Urinary bladder (tissue), 4 donors: ENCODE results near the gene EMILIN3. TPM values are rescaled to one million over a fixed set of nuclear protein-coding genes. Genes with fewer than 3 reads are reported as not detected.
A peak's percentile ranks its signal among the peaks of the same experiment; 100 is the strongest.

Experiments used
- DNase-seq: peaks from one replicate; pipeline ENCODE4 v3.0.0-alpha.2; 2015; ENCODE audit errors: extremely low spot score
- H3K27ac ChIP-seq: one replicate; pipeline ENCODE4 v1.5.1; 2013; ENCODE audit warnings: low read depth, mild to moderate bottlenecking, moderate library complexity
- H3K36me3 ChIP-seq: one replicate; pipeline ENCODE4 v1.6.1; 2013; ENCODE audit warnings: mild to moderate bottlenecking, moderate library complexity; ENCODE audit not compliant: insufficient read depth
- H3K4me1 ChIP-seq: one replicate; pipeline ENCODE4 v1.6.1; 2013; ENCODE audit warnings: mild to moderate bottlenecking, moderate library complexity; ENCODE audit not compliant: insufficient read depth
- H3K4me3 ChIP-seq: one replicate; pipeline ENCODE4 v1.5.1; 2013; ENCODE audit warnings: low read depth, low read length
- WGBS: extraction: QIAGEN DNeasy Blood & Tissue Kit; methylation state at CpG from one replicate; pipeline ENCODE4 v1.1.7; 2013; 5-methylcytosine and 5-hydroxymethylcytosine counted together
- polyA plus RNA-seq: library from polyadenylated mRNA; stranded (reverse); fragments of 200-250 nt; gene quantifications from one replicate; pipeline ENCODE4 v1.2.3, GENCODE V29; 2013
- total RNA-seq: library from RNA; depleted of rRNA; stranded (reverse); fragments of >200 nt; gene quantifications from one replicate; pipeline ENCODE4 v1.2.3, GENCODE V29; 2014
- donor health status: healthy with polysubstance abuse.
- donor health status: healthy.

Gene EMILIN3
- total and polyA plus RNA-seq, 2 donors, result 2.1 to 4.1 TPM

GRCh38 chr20:41342474-41343464 is 23.8 kb downstream of the EMILIN3 start:
- 96% methylated on average over 9 of the region's 9 CpGs for WGBS

DNA sequence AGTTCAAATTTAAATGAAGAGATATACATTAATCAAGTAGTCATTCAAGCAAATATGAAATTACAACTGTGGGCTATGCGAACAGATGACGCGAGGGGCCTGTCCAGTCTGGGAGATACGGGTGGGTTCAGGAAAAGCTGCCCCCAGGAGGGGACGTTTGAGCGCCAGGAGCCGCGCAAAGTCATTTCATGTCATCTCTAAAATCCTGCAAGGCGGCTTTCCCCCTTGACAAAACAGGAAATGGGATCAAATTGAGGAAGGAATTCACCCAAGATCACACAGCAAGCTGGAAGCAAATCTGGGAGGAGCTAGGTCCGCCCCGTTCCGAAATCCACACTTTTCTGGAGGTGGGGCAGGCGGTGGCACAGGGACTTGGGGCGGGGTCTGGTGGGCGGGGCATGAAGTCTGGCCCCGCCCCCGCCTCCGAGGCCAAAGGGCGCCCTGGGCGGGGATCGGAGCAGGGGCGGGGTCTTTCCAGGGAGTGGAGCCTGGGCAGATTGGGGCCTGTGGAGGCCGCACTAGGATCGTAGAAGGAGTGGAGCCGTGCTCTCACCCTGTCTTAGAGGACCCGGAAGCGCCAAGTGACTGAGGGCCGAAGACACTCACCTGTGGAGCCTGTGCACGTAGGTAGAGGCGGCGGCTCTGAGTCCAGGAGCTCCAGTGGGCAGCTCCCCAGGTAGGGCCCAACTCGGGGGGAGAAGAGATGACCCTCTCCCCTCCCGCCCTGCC is 26.1 kb downstream of the EMILIN3 start, which contains the start of gene LPIN3:
Gene LPIN3, plus strand, starts transcription at position 495 of the 729 bp plus-strand sequence. CDS start 4,983 bp downstream, outside the sequence.
- peaks cover 1% of the 10 kb centered on the region for H3K4me1 ChIP-seq
- WGBS, result 15% methylated on average over 33 of the region's 33 CpGs

More at GRCh38 chr20:41342474-41343464, 23.8 kb downstream of the EMILIN3 start:
- no peaks in the 10 kb centered on the region for H3K36me3 ChIP-seq
- peaks cover 1% of the 10 kb centered on the region for H3K4me1 ChIP-seq
- no peak overlapping the region for H3K4me3 ChIP-seq
- DNase-seq, result no peak
- H3K27ac ChIP-seq, result no peak overlapping the region

DNA sequence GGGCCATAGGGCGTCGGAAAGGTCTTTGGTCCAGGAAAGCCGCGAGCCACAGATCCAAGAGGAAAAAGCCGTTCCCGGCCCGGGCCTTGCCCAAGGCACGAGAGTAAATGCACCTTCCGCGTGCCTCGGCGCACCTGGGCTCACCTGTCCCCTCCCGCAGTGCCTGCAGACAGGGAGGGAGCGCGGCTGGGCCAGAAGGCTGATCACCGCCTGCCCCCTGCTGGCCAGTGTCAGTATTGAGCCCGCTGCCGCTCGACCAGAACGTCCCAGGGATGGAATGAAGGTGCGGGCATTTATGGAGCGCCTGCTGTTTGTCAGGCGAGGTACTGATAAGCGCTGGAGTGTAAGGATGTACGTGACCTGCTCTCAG is 26.7 kb downstream of the EMILIN3 start:
- H3K4me1 ChIP-seq, result peaks cover 1% of the 10 kb centered on the region
- peak overlapping the region; percentile 43 for H3K27ac ChIP-seq
- WGBS, result 8% methylated on average over 25 of the region's 25 CpGs
- peak; percentile 60 for DNase-seq
- H3K36me3 ChIP-seq, result no peaks in the 10 kb centered on the region
- H3K4me3 ChIP-seq, result no peak overlapping the region

More for the DNA sequence above, 26.1 kb downstream of the EMILIN3 start, which contains the start of gene LPIN3:
- no peaks in the 10 kb centered on the region for H3K36me3 ChIP-seq
- peak within 1 kb of the TSS; percentile 51 for H3K27ac ChIP-seq
- H3K4me3 ChIP-seq, result peak within 1 kb of the TSS; percentile 28
- DNase-seq, result peak; percentile 67

DNA sequence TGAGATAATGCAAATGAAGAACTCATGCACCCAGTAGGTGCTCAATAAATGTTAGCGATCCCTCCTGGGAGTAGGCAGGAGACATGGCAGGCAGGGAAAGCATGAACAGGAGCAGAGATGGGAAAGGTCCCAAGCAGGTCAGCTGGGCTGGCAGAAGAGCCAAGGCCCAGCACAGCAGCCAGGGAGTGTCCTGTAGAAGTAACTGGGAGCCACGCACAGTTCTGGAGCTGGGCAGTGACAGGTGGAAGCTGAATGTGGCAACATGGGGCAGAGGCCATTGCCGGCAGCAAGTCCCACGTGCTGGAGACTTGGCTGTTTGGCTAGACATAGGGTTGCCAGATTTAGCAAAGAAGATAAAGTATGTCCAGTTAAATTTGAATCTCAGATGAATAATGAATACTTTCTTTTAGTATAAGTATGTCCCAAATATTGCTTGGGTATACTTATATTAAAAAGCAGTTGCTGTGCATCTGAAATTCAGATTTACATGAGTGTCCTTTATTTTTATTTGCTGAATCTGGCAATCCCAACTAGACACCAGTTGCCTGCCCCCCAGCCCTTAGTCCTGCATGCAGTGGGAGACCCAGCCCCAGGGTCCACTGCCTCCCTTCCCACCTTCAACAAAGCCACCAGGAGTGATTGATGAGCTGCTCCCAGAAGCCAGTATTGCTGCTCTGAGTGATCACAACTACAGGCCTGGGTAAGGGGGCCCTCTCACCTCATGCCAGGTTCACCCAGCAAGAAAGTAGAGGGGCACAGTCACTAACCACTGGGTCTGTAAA is 29.7 kb downstream of the EMILIN3 start:
- no peaks in the 10 kb centered on the region for H3K36me3 ChIP-seq
- no peak for DNase-seq
- 94% methylated on average over 4 of the region's 4 CpGs for WGBS

GRCh38 chr20:41335591-41335990 is 31.0 kb downstream of the EMILIN3 start:
- Histone ChIP-seq H3K27ac (no peak overlapping the region), H3K4me1 (no peaks in the 10 kb centered on the region), H3K4me3 (no peak overlapping the region), H3K36me3 (no peaks in the 10 kb centered on the region)
- no peak for DNase-seq
- 87% methylated on average over 1 of the region's 1 CpG for WGBS

More for the DNA sequence above, 29.7 kb downstream of the EMILIN3 start:
- peaks cover 1% of the 10 kb centered on the region for H3K4me1 ChIP-seq
- H3K4me3 ChIP-seq, result no peak overlapping the region
- H3K27ac ChIP-seq, result no peak overlapping the region

DNA sequence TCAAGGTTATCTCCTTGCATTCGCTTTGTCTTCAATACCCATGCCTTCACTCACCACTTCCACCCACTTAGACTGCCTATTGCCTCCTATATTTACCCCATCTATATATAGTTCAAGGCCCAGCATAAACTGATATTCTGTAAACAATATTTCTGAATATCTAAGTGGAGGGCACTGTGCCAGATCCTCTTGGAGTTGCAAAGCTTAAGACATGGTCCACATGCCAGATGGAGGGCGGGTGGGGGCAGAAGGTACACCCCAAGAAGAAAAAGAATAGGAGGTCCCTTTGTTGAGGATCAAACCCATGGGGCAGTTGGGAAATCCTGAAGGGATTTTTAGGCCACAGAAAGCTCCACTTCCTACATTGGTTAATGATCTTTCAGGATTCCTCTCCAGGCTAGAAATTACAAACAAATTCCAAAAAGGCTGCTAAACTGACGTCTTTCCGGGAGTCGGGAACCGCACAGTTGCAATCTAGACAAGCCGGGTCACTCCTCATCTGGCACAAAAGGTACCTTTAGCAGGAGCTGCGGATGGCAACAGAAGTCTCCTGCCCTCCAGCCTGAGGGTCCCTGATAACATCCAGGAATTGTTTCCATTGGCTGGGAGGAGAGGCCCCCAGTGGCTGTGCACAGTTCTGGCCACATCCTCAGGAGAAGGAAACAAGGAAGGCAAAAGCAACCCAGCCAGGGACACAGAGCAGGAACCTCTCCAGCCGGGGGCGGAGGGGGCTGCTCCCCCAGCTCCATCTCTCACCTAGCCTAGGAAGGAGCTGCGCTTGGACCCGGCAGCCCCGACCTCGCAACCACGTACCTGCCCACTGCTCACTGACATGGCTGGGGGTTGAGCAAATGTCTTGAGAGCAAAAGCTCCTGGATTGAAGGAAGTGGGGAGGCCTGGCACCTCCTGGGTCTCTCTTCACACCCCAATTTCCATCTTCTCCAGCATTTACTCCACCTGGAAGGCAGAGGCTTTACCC is 31.9 kb downstream of the EMILIN3 start:
- no peaks in the 10 kb centered on the region for H3K4me1 ChIP-seq
- no peaks in the 10 kb centered on the region for H3K36me3 ChIP-seq
- no peak overlapping the region for H3K4me3 ChIP-seq
- DNase-seq, result no peak
- WGBS, result 74% methylated on average over 15 of the region's 15 CpGs
- no peak overlapping the region for H3K27ac ChIP-seq

GRCh38 chr20:41334036-41334435 is 32.6 kb downstream of the EMILIN3 start:
- DNase-seq, result no peak
- 93% methylated on average over 2 of the region's 2 CpGs for WGBS
- no peaks in the 10 kb centered on the region for H3K36me3 ChIP-seq
- no peak overlapping the region for H3K27ac ChIP-seq
- no peaks in the 10 kb centered on the region for H3K4me1 ChIP-seq
- H3K4me3 ChIP-seq, result no peak overlapping the region

GRCh38 chr20:41331731-41332130 is 34.9 kb downstream of the EMILIN3 start:
- no peak overlapping the region for H3K27ac ChIP-seq
- no peak overlapping the region for H3K4me3 ChIP-seq
- whole genome bisulfite sequencing, result 89% methylated on average over 4 of the region's 4 CpGs
- H3K36me3 ChIP-seq, result no peaks in the 10 kb centered on the region
- H3K4me1 ChIP-seq, result no peaks in the 10 kb centered on the region
- DNase-seq, result no peak

- DNase-seq, result no peak
- Histone ChIP-seq H3K4me1 (no peaks in the 10 kb centered on the region), H3K27ac (no peak overlapping the region), H3K36me3 (no peaks in the 10 kb centered on the region), H3K4me3 (no peak overlapping the region)
- 75% methylated on average over 1 of the region's 1 CpG for WGBS
Observed at GRCh38 chr20:41330941-41331340, 35.7 kb downstream of the EMILIN3 start.

GRCh38 chr20:41330343-41330720 is 36.3 kb downstream of the EMILIN3 start:
- Histone ChIP-seq H3K4me3 (no peak overlapping the region), H3K4me1 (no peaks in the 10 kb centered on the region), H3K27ac (no peak overlapping the region), H3K36me3 (no peaks in the 10 kb centered on the region)
- no peak for DNase-seq
- WGBS, result 90% methylated on average over 5 of the region's 5 CpGs

- Histone ChIP-seq H3K4me1 (no peaks in the 10 kb centered on the region), H3K4me3 (no peak overlapping the region), H3K27ac (peak overlapping the region; percentile 70), H3K36me3 (no peaks in the 10 kb centered on the region)
- DNase-seq, result no peak
- WGBS, result 20% methylated on average over 14 of the region's 14 CpGs
Observed at GRCh38 chr20:41329435-41330342, 36.9 kb downstream of the EMILIN3 start.
